T-cell (primary cell): ENCODE measurements around the gene TMEM190. TPM values are rescaled to one million over a fixed set of nuclear protein-coding genes. Genes with fewer than 3 reads are reported as not detected.

Experiments used
- ATAC-seq, 4 experiments: fragments of 200-7000 bp in 3 of 4; fragments of 150-1000 bp in 1 of 4; cut with Tn5 transposase; replicated peaks in 1 of 4; 1 replicate in 3 of 4; 2 replicates in 1 of 4; pipeline ENCODE4 v1.10.0; 2021; ENCODE audit warnings: moderate library complexity in 3 of 4, mild to moderate bottlenecking in 2 of 4, moderate number of reproducible peaks in 1 of 4
- CTCF ChIA-PET, 2 donors: fragments of 300-600 bp; sonication (Branson Sonifier 250); formaldehyde crosslinking; loops; one replicate each; lab custom pipeline; 2022; ENCODE audit warnings: antibody characterized with exemption in 2 of 2; lab: Charles Lee
- POLR2A ChIA-PET, 2 donors: fragments of 300-600 bp; sonication (Branson Sonifier 250); formaldehyde crosslinking; loops; one replicate each; lab custom pipeline; 2022; ENCODE audit warnings: antibody characterized with exemption in 2 of 2; lab: Charles Lee
- DNase-seq, 35 experiments: peaks; one replicate each; pipeline versions ENCODE4 v3.0.0 to v3.0.0-alpha.2; 2013 to 2023
- H3K27ac ChIP-seq: one replicate; pipeline ENCODE4 v1.5.1; 2013; ENCODE audit warnings: low read length
- H3K27me3 ChIP-seq, 2 experiments: replicated peaks in 1 of 2; 1 replicate in 1 of 2; 2 replicates in 1 of 2; pipeline versions ENCODE4 v1.6.1 to v1.7.0; 2013; ENCODE audit warnings: low read length in 1 of 2, mixed read lengths in 1 of 2; ENCODE audit not compliant: control insufficient read depth in 2 of 2, insufficient read depth in 2 of 2; ENCODE audit errors: extremely low read depth in 1 of 2
- H3K36me3 ChIP-seq, 2 donors: 1 replicate in 1 of 2; 2 replicates in 1 of 2; pipeline versions ENCODE4 v1.6.1 to v1.7.0; 2013; ENCODE audit warnings: low read length in 1 of 2; ENCODE audit not compliant: control insufficient read depth in 2 of 2, insufficient read depth in 1 of 2; ENCODE audit errors: extremely low read depth in 1 of 2
- H3K4me1 ChIP-seq, 2 experiments: 1 replicate in 1 of 2; 2 replicates in 1 of 2; pipeline versions ENCODE4 v1.6.1 to v1.7.0; 2013; ENCODE audit warnings: low read length in 2 of 2, mixed read lengths in 1 of 2; ENCODE audit not compliant: insufficient read depth in 2 of 2, control insufficient read depth in 1 of 2; ENCODE audit errors: extremely low read depth in 1 of 2
- H3K4me3 ChIP-seq, 2 donors: 1 replicate in 1 of 2; 2 replicates in 1 of 2; pipeline versions ENCODE4 v1.5.1 to v1.7.0; 2013; ENCODE audit warnings: mild to moderate bottlenecking in 2 of 2, low read length in 1 of 2, moderate library complexity in 1 of 2; ENCODE audit not compliant: control insufficient read depth in 1 of 2; ENCODE audit errors: extremely low read depth in 1 of 2
- H3K9me3 ChIP-seq: 2 replicates; pipeline ENCODE4 v1.7.0; 2013
- H3K27ac Mint-ChIP-seq, 2 donors: one replicate each; pipeline ENCODE4 v1.8.0; 2020 to 2021; ENCODE audit warnings: mild to moderate bottlenecking in 2 of 2, mixed read lengths in 2 of 2
- H3K27me3 Mint-ChIP-seq, 2 donors: one replicate each; pipeline ENCODE4 v1.8.0; 2021 to 2022; ENCODE audit warnings: mixed read lengths in 2 of 2
- H3K36me3 Mint-ChIP-seq: one replicate; pipeline ENCODE4 v1.8.0; 2021; ENCODE audit warnings: mixed read lengths
- H3K4me1 Mint-ChIP-seq, 3 donors: one replicate each; pipeline ENCODE4 v1.8.0; 2020 to 2022; ENCODE audit warnings: mixed read lengths in 3 of 3, mild to moderate bottlenecking in 1 of 3
- H3K4me3 Mint-ChIP-seq, 3 donors: one replicate each; pipeline ENCODE4 v1.8.0; 2020 to 2022; ENCODE audit warnings: mild to moderate bottlenecking in 3 of 3, mixed read lengths in 3 of 3, moderate library complexity in 3 of 3
- H3K9me3 Mint-ChIP-seq, 3 donors: one replicate each; pipeline ENCODE4 v1.8.0; 2020 to 2022; ENCODE audit warnings: mixed read lengths in 3 of 3
- WGBS: methylation state at CpG from one replicate; pipeline ENCODE4 v1.1.5; 2013; ENCODE audit warnings: missing lambda C conversion rate; ENCODE audit not compliant: insufficient coverage; 5-methylcytosine and 5-hydroxymethylcytosine counted together
- total RNA-seq, 35 experiments: library from RNA in 6 of 35; stranded (reverse) in 6 of 35; fragments of 120-200 nt in 1 of 35; gene quantifications; one replicate each; pipeline versions ENCODE4 v1.2.1 to v1.2.4 and lab custom pipeline; 2013 to 2026

Gene TMEM190
- total RNA-seq, 5 donors from 2014 or later (not counting 1 experiment from before 2014, with no cell fraction given) = not detected

GRCh38 chr19:55362174-55362989 lies 14.2 kb upstream of the TMEM190 start:
- no peaks in the 10 kb centered on the region for H3K4me1 Mint-ChIP-seq
- Histone ChIP-seq H3K27ac (no peak overlapping the region), H3K36me3 (no peaks in the 10 kb centered on the region), H3K4me1 (no peaks in the 10 kb centered on the region), H3K9me3 (no peaks in the 10 kb centered on the region), H3K27me3 (peaks cover 0 to 41% of the 10 kb centered on the region in 2 experiments), H3K4me3 (no peak overlapping the region)
- 85% methylated on average over 29 of the region's 38 CpGs for WGBS
- ATAC-seq (no peak), DNase-seq (no peak)
- ChIA-PET POLR2A (interaction anchor here in 1 of 2 donors (0.7 kb wide), 1 partner anchor 148 kb away, joined by 7 read pairs; no protein-coding TSS in a partner anchor), CTCF (no interaction called here)
- H3K4me3 Mint-ChIP-seq = no peak overlapping the region
- H3K27me3 Mint-ChIP-seq = peaks cover 2 to 8% of the 10 kb centered on the region in 2 donors
- H3K27ac Mint-ChIP-seq = no peak overlapping the region
- no peaks in the 10 kb centered on the region for H3K9me3 Mint-ChIP-seq
- H3K36me3 Mint-ChIP-seq = no peaks in the 10 kb centered on the region

DNA sequence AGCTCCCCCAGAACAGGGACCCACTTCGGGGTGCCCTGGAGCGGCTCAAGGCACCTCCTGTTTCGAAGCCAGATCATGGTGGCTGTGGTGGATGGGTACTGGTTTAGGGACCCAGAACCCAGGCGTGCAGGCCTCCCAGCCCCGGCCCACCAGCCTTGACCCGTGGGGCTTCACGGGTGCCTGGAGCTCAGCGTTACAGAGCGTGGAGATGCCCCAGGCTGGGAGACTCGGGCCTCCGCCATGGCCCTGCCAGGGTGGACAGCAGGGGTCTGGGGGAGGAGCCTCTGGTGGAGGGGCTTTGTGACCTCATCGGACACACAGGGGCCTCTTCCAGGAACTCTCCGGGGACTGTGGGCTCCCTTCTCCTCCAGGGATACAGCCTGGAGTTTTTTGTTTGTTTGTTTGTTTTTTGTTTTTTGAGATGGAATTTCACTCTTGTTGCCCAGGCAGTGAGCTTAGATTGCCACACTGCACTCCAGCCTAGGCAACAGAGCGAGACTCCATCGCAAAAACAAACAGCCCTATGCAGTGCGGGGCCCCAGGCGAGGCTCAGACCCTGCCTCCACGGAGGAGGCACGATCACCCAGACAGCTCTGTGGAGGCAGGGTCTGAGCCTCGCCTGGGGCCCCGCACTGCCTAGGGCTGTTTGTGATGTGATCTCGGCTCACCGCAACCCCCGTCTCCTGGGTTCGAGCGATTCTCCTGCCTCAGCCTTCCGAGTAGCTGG lies 13.5 kb upstream of the TMEM190 start, which contains the start of gene GARIN5B:
TSS of gene GARIN5B (minus strand) at position 271 of the 727 bp plus-strand sequence. CDS start at position 77, 194 bp downstream.
- no peaks in the 10 kb centered on the region for H3K9me3 ChIP-seq
- ChIA-PET CTCF (no interaction called here), POLR2A (interaction anchor here in 1 of 2 donors (0.6 kb wide), 1 partner anchor 45 kb away, joined by 10 read pairs; no protein-coding TSS in a partner anchor)
- no peak within 1 kb of the TSS for H3K27ac ChIP-seq
- no peaks in the 10 kb centered on the region for H3K36me3 ChIP-seq
- peaks cover 0 to 8% of the 10 kb centered on the region in 2 donors for H3K27me3 Mint-ChIP-seq
- 84% methylated on average over 16 of the region's 27 CpGs for WGBS
- no peak within 1 kb of the TSS for H3K27ac Mint-ChIP-seq
- H3K36me3 Mint-ChIP-seq = no peaks in the 10 kb centered on the region
- no peak for ATAC-seq
- H3K4me3 ChIP-seq = no peak within 1 kb of the TSS
- H3K27me3 ChIP-seq = peaks cover 0 to 44% of the 10 kb centered on the region in 2 experiments
- no peak for DNase-seq
- peaks cover 0 to 2% (median 0%) of the 10 kb centered on the region in 3 donors for H3K4me1 Mint-ChIP-seq
- H3K4me3 Mint-ChIP-seq = no peak within 1 kb of the TSS
- no peaks in the 10 kb centered on the region for H3K4me1 ChIP-seq
- H3K9me3 Mint-ChIP-seq = no peaks in the 10 kb centered on the region

DNA sequence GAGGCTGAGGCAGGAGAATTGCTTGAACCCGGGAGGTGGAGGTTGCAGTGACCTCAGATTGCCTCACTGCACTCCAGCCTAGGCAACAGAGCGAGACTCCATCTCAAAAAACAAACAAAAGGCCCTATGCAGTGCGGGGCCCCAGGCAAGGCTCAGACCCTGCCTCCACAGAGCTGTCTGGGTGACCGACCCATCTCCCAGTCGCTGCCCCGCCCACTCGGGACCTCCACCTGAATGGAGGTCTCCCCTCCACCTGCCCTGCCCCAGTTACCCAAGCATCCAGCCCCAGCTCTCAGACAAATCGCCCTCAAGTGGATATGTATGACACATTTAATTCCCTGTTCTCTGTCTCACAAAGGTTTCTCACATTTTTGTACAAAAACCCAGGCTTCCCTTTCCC lies 11.4 kb upstream of the TMEM190 start:
- H3K9me3 Mint-ChIP-seq = no peaks in the 10 kb centered on the region
- H3K4me3 Mint-ChIP-seq = no peak overlapping the region
- ChIA-PET CTCF (no interaction called here), POLR2A (no interaction called here)
- Histone ChIP-seq H3K9me3 (no peaks in the 10 kb centered on the region), H3K4me1 (peaks cover 0 to 16% of the 10 kb centered on the region in 2 experiments), H3K27me3 (peaks cover 0 to 63% of the 10 kb centered on the region in 2 experiments), H3K4me3 (no peak overlapping the region), H3K36me3 (no peaks in the 10 kb centered on the region), H3K27ac (no peak overlapping the region)
- H3K36me3 Mint-ChIP-seq = no peaks in the 10 kb centered on the region
- peaks cover 4 to 6% (median 5%) of the 10 kb centered on the region in 3 donors for H3K4me1 Mint-ChIP-seq
- WGBS = 89% methylated on average over 7 of the region's 8 CpGs
- no peak overlapping the region for H3K27ac Mint-ChIP-seq
- DNase-seq = no peak
- peaks cover 4 to 17% of the 10 kb centered on the region in 2 donors for H3K27me3 Mint-ChIP-seq
- no peak for ATAC-seq

DNA sequence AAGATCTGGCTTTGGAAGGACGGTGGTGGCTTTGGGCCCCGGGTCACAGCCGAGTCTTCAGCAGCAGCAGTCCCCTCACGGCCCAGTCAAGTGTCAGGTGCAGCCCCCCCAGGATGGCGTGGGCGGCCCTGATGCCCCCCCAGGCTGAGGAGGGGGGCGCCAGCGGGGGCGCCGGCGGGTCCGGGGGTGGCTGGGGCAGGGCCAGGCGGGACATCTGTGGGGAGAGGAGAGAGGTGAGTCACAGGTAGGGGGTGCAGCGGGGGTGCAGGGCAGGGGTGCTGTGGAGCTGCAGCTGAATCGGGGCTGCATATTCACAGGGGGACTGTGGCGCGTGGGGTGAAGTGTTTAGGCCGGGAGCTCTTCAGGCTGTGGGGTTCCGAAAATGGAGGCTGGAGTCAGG lies 10.7 kb upstream of the TMEM190 start:
- H3K36me3 Mint-ChIP-seq = no peaks in the 10 kb centered on the region
- Histone ChIP-seq H3K9me3 (no peaks in the 10 kb centered on the region), H3K36me3 (no peaks in the 10 kb centered on the region), H3K27me3 (peaks cover 0 to 67% of the 10 kb centered on the region in 2 experiments), H3K27ac (no peak overlapping the region), H3K4me3 (no peak overlapping the region), H3K4me1 (peaks cover 0 to 18% of the 10 kb centered on the region in 2 experiments)
- no peak for DNase-seq
- ChIA-PET CTCF (no interaction called here), POLR2A (no interaction called here)
- no peak overlapping the region for H3K4me3 Mint-ChIP-seq
- peaks cover 4 to 12% (median 10%) of the 10 kb centered on the region in 3 donors for H3K4me1 Mint-ChIP-seq
- 68% methylated on average over 19 of the region's 19 CpGs for WGBS
- no peak overlapping the region for H3K27ac Mint-ChIP-seq
- no peaks in the 10 kb centered on the region for H3K9me3 Mint-ChIP-seq
- no peak for ATAC-seq
- peaks cover 10 to 23% of the 10 kb centered on the region in 2 donors for H3K27me3 Mint-ChIP-seq

DNA sequence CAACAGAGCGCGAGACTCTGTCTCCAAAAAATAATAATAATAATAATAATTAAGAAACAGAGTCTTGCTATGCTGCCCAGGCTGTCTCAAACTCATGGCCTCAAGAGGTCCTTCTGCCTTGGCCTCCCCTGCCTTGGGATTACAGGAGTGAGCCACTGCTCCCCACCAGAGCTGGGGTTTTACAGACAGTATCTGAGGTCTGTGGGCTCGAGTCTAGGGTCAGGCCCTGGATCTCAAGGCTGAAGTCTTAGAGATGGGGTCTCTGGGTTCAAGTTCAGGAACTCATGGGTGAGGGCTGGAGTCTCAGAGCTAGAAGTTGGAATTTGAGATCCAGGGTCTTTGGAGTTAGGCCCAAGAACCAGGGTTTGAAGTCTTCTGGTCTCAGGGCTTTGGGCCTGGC lies 9.8 kb upstream of the TMEM190 start:
- no peaks in the 10 kb centered on the region for H3K9me3 Mint-ChIP-seq

DNA sequence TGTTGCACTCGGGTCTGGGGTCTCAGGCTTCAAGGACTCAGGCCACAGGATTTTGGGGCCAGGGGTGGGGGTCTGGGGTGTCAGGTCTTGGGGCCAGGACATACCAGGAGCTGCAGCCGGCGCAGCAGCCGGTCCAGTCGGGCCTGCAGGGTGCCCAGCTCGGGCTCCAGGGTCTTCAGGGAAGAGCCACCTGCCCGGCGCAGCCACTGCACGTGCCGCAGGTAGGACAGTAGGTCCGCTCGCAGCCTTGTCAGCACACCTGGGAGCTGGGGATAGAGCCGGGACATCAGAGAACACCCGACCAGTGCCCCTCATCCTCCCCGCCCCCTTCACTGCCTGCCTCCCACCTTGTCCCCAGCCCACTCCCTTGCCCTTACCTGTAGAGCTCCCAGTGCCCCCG lies 8.5 kb upstream of the TMEM190 start:
- Histone ChIP-seq H3K27ac (no peak overlapping the region), H3K4me3 (no peak overlapping the region), H3K36me3 (no peaks in the 10 kb centered on the region), H3K9me3 (no peaks in the 10 kb centered on the region), H3K4me1 (peaks cover 0 to 18% of the 10 kb centered on the region in 2 experiments), H3K27me3 (peaks cover 4 to 75% of the 10 kb centered on the region in 2 experiments)
- DNase-seq (no peak), ATAC-seq (no peak)
- Mint-ChIP-seq H3K9me3 (no peaks in the 10 kb centered on the region), H3K27me3 (peaks cover 21 to 39% of the 10 kb centered on the region in 2 donors), H3K36me3 (no peaks in the 10 kb centered on the region), H3K4me3 (peak overlapping the region in 1 of 3 donors; percentile 46), H3K27ac (no peak overlapping the region), H3K4me1 (peaks cover 6 to 14% (median 12%) of the 10 kb centered on the region in 3 donors)
- ChIA-PET POLR2A (interaction anchor here in 1 of 2 donors (0.6 kb wide), 1 partner anchor 35 kb away, joined by 3 read pairs; no protein-coding TSS in a partner anchor), CTCF (interaction anchor here in 1 of 2 donors (0.6 kb wide), 1 partner anchor 92 kb away, joined by 3 read pairs; no protein-coding TSS in a partner anchor)
- WGBS = 91% methylated on average over 10 of the region's 16 CpGs

More for the DNA sequence above, 9.8 kb upstream of the TMEM190 start:
- Histone ChIP-seq H3K4me3 (no peak overlapping the region), H3K27me3 (peaks cover 0 to 71% of the 10 kb centered on the region in 2 experiments), H3K4me1 (peaks cover 0 to 18% of the 10 kb centered on the region in 2 experiments), H3K27ac (no peak overlapping the region), H3K36me3 (no peaks in the 10 kb centered on the region), H3K9me3 (no peaks in the 10 kb centered on the region)
- no peak for ATAC-seq
- CTCF ChIA-PET = no interaction called here
- Mint-ChIP-seq H3K4me1 (peaks cover 4 to 14% (median 10%) of the 10 kb centered on the region in 3 donors), H3K36me3 (no peaks in the 10 kb centered on the region), H3K27me3 (peaks cover 16 to 31% of the 10 kb centered on the region in 2 donors), H3K4me3 (peak overlapping the region in 1 of 3 donors; percentile 9), H3K27ac (no peak overlapping the region)
- POLR2A ChIA-PET = interaction anchor here in 1 of 2 donors (0.5 kb wide), 1 partner anchor 80 kb away, joined by 3 read pairs; no protein-coding TSS in a partner anchor
- 50% methylated on average over 1 of the region's 3 CpGs for WGBS
- no peak for DNase-seq
